Measurements from ENCODE around the gene ACTC1. TPM values are rescaled to one million over a fixed set of nuclear protein-coding genes. Genes with fewer than 3 reads are reported as not detected.

The ACTC1 gene
- total and polyA plus RNA-seq, 2 experiments from 2014 or later, result 26.2 to 35.9 TPM

GRCh38 chr15:34804776-34805175, 9.4 kb upstream of the ACTC1 start (continued):
- TF ChIP-seq ZNF462 (CRISPR knock-in tag; IDR thresholded peaks at IDR 0.05) (no peak), NANOG (IDR thresholded peaks at IDR 0.05; ENCODE audit: borderline replicate concordance) (no peak)

GRCh38 chr15:34804113-34804512, 8.8 kb upstream of the ACTC1 start:
- Histone ChIP-seq H4K20me1 (replicated peaks; ENCODE audit: insufficient read depth) (no peaks in the 10 kb centered on the region), H3K9me2 (ENCODE audit: insufficient read depth) (0 out of 2 replicates have a peak, but pooled peaks cover 4% of the 10 kb centered on the region), H3K27ac (ENCODE audit: low read depth) (no peak overlapping the region), H3F3A (replicated peaks; ENCODE audit: low read depth) (no peaks in the 10 kb centered on the region), H3K36me3 (ENCODE audit: insufficient read depth) (no peaks in the 10 kb centered on the region), H3K4me3 (no peak overlapping the region), H3K4me2 (no peak overlapping the region), H3K79me2 (replicated peaks; ENCODE audit: insufficient read depth) (no peaks in the 10 kb centered on the region), H2AFZ (no peak overlapping the region), H3K27me3 (ENCODE audit: insufficient read depth) (no peaks in the 10 kb centered on the region), H3K4me1 (ENCODE audit: insufficient read depth) (peaks cover 9% of the 10 kb centered on the region; the same call in 1 of the 2 replicates)
- no peak for ATAC-seq
- Mint-ChIP-seq H3K27ac (no peak overlapping the region), H3K36me3 (ENCODE audit: low read depth) (peaks cover 8% of the 10 kb centered on the region; the same call in 1 of the 3 replicates), H3K27me3 (ENCODE audit: insufficient read depth, low read depth, poor library complexity) (no peaks in the 10 kb centered on the region), H3K4me3 (no peak overlapping the region), H3K9me3 (peaks cover 10% of the 10 kb centered on the region), H3K4me1 (peaks cover 12% of the 10 kb centered on the region)
- no peak for DNase-seq (ENCODE audit: low spot score)
- TF ChIP-seq EZH2 (IDR thresholded peaks at IDR 0.05; ENCODE audit: low read depth, unreplicated experiment) (no peak), POLR2AphosphoS5 (IDR thresholded peaks at IDR 0.05; ENCODE audit: low read depth) (no peak), REST (IDR thresholded peaks at IDR 0.05; ENCODE audit: unreplicated experiment) (no peak), ETS1 (IDR thresholded peaks at IDR 0.05) (no peak), STAT1 (IDR thresholded peaks at IDR 0.05; ENCODE audit: unreplicated experiment) (no peak), ZNF331 (CRISPR knock-in tag; IDR thresholded peaks at IDR 0.05; ENCODE audit: low read depth) (no peak)
